Colon (tissue), 2 donors: ENCODE data around the gene MAP4K4.

Experiments
- FAIRE-seq: peaks from 2 replicates; lab custom pipeline; 2012; peaks lifted over from hg19 to GRCh38; lab: Jason Lieb, UNC
- donor health status: control.
- donor health status: control.

Gene MAP4K4

DNA sequence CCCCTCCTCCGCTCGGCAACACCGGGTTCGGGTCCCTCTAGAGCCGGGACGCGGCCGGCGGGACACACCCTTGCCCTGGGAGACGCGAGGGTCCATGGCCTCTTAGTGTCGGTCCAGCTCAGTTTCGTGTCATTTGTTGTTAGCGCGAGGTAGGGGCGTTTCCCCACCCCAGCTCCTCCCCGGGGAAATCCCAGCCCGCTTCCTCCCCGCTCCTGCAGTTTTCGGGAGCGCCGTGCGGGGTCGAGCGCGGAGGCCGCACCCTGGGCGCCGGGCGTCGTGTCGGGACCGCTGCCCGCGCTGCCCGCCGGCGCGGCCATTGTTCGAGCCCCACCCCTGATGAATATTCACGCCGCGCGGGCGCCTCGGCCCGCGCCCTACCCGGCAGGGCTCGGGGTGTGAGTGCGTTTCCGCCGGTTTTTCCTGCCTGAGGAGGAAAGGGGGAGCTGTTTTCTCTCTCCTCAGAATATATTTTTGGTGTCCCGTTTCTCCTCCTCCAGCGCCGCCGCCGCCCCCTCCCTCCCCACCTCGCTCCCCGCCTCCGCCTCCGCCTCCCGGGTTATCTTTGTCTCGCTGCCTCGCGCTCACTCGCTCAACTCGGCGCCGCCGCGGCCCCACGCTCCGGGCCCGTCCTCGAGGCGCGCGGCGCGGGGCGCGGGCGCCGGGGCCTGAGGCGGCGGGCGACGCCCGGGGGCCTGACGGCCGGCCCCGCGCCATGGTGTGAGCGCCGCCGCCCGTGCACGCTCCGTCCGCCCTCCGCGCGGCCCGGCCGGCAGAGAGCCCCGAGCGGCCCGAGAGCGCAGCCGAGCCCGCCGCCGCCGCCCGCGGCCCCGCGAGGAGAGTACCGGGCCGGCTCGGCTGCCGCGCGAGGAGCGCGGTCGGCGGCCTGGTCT, at the start of gene MAP4K4:
MAP4K4 (plus strand) TSS at position 584 of the 890 bp plus-strand sequence. CDS start 374 bp downstream, outside the sequence.
- FAIRE-seq = no peak

DNA sequence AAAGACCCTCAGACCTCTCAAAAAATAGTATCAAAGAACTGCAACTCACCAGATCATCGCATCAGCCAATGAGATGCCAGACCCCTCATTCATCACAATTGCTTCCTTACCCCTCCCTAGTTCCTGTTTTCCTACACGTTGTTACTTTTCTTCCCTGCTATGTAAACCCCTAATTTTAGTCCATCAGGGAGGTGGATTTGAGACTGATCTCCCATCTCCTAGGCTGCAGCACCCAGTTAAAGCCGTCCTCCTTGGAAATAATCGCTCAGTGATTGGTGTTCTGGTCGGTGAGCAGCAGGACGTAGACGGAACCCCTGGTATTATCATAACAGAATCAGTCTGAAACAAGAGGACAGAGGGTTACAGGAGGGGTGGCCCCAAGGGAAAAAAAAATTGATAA, 44.0 kb upstream of the MAP4K4 start:
- no peak for FAIRE-seq

- FAIRE-seq = no peak
These were observed 41.6 kb upstream of the MAP4K4 start for GRCh38 chr2:101655702-101656422.

- FAIRE-seq = no peak
These were observed 39.7 kb upstream of the MAP4K4 start for GRCh38 chr2:101657787-101658186.

DNA sequence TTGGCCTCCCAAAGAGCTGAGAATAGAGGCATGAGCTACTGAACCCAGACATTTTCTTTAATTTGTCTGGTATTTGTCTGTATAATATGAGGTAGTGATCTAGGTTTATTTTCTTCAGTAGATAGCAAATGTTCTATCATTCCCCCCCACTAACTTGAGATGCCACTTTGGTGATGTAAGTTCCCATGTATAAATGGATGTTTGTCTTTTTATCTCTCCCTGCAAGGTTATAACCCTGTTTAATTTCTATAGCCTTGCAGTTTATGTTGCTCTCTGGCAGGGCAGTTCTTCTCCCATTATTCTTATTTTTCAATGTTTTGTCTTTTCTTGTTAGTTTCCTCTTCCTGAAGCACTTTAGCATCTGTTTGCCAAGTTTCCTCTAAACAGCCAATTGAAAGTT, 39.1 kb upstream of the MAP4K4 start:
- FAIRE-seq = no peak

- no peak for FAIRE-seq
These were observed 32.2 kb upstream of the MAP4K4 start for GRCh38 chr2:101665312-101665711.

DNA sequence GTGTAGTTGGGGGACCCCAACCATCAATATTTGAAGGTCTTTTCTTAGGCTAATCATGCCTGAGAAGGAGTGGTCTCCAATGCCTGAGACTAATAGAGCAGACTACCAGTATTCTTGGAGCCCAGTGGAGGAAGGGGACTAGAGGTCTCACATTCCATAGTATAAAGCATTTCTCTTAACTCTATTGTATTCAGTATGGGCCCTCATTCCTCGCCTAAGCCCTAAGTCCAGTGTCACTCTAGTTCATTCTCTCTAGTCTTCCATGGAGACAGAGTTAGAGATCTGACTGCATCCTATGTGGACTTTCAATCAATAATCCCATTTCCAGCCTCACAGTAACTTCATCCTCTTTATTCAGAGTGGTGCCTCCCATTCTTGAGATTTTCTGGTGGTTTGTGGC, 29.7 kb upstream of the MAP4K4 start:
- no peak for FAIRE-seq

- no peak for FAIRE-seq
These were observed 25.5 kb upstream of the MAP4K4 start for GRCh38 chr2:101672047-101672446.

DNA sequence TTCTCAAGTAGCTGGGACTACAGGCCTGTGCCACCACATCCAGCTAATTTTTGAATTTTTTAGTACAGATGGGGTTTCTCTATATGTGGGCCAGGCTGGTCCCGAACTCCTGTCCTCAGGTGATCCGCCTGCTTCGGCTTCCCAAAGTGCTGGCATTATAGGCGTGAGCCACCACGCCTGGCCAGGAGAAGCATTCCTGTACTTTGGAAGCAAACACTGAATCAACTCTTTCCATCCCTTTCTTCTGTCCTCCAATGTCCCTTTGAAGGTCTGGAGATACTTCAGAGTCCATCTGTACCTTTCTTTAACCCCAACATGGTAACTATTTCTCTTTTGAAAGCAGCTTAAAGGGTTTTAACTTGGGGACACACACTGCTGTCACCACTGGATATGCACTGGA, 23.6 kb upstream of the MAP4K4 start:
- no peak for FAIRE-seq

GRCh38 chr2:101675512-101675911, 22.0 kb upstream of the MAP4K4 start:
- FAIRE-seq = no peak

- FAIRE-seq = no peak
These were observed 20.8 kb upstream of the MAP4K4 start for GRCh38 chr2:101676674-101677073.

DNA sequence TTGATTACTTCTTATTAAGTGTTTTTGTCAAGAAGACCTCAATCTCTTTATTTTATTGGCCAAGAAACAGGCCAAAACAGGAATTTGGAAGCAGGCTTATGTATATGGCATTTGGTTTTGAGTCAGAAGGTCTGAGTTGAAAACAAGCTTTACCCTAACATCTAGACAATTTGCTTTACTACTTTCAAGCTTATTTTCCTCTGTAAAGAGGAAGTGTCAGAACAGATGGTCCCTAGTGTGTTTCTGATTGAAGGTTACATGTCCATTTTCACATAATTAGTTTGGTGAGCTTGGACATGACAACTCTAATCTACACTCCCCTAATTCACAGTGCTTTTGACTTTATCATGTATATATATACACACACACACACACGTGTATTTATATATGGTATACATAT, 19.8 kb upstream of the MAP4K4 start:
- FAIRE-seq = no peak

GRCh38 chr2:101678379-101678778, 19.1 kb upstream of the MAP4K4 start:
- FAIRE-seq = no peak

GRCh38 chr2:101679037-101679726, 18.3 kb upstream of the MAP4K4 start:
- no peak for FAIRE-seq

- FAIRE-seq = no peak
These were observed 17.6 kb upstream of the MAP4K4 start for GRCh38 chr2:101679801-101680487.

DNA sequence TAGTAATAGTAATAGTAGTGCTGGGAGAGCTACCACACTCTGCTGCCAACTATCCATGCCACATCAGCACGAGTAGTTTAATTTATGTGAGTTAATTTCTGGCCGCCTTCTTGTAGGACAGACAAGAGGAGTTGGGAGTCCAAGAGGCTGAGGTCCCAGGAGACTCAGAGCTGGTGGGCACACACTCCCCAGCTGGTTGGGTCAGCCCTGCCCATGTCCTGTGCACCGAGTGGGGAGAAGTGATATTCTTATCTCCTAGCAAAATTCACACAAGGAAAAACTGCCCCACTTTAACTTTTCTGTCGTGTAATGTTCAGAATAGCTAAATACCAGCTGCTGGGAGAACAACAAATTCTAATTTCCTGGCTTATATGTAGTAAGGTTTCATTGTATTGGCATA, 15.2 kb upstream of the MAP4K4 start:
- FAIRE-seq = no peak

- no peak for FAIRE-seq
These were observed 13.2 kb upstream of the MAP4K4 start for GRCh38 chr2:101684313-101684712.

DNA sequence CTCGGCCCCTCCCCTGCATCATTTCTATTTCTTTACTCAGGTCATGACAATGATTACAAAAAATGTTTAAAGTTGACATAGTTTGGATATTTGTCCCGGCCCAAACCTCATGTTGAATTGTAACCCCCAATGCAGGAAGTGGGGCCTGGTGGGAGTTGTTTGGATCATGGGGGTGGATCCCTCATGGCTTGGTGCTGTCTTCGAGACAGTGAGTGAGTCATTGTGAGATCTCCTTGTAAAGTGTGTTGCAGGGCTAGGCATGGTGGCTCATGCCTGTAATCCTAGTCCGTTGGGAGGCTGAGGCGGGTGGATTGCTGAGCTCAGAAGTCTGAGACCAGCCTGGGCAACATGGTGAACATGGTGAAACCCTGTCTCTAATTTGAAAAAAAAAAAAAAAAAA, 9.2 kb upstream of the MAP4K4 start:
- no peak for FAIRE-seq

DNA sequence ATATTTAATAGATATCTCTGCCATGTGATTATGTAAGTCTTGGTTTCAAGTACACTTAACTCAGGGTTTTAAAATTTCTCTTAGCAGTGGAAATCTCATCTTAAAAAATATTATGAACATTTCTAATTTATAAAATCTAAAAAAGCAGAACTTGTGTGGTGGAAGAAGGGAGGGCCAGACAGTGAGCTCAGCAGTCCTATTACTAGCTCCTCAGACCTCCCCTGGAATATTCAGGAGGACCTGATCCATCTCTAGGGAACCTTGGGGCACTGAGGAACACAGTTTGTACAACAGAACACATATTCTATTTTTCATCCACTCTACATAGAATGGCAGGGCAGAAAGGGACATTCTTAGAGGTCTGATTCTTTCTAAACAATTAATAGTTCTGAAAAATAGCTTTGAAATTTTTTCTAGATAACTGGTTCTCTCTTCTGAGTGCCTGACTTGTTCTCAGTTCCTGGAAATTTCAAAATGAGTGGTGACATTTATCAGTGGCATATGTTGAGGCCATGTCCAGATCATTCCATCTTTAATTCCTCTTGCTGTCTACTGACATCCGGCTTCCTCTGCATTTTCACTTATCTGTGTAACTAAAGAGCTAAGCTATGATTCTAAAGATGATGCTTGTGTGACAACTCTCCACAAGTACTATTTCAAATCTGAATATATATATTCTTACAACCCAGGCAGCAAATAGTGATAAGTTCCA, 8.2 kb upstream of the MAP4K4 start:
- no peak for FAIRE-seq

- FAIRE-seq = no peak
These were observed 6.9 kb upstream of the MAP4K4 start for GRCh38 chr2:101690547-101691152.

DNA sequence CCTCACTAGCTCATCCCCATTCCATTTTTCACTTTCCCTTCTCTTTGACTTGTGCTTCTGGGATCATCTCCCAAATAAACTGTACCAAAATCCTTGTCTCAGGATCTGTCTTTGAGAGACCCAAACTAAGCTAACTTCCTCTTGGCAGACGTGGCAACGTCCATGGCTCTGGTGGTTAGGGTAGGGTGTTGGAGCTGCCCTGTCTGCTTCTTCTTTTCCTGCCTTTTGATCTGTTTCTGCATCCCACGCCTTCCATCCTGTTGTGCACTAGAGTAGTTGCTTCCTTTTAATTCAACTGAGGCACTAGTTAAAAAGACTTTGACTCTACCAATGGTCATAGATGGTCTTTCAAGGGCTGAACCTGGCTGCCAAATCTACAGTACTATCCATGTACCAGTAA, 5.5 kb upstream of the MAP4K4 start:
- no peak for FAIRE-seq
